ENCODE measurements around the gene RPL28. TPM values are rescaled to one million over a fixed set of nuclear protein-coding genes. Genes with fewer than 3 reads are reported as not detected.

RPL28 gene
- total and polyA plus RNA-seq, 2 of the 4 experiments (the other 2 are of a cell fraction), result 386 to 1,693 TPM

- H3K4ac ChIP-seq (ENCODE audit: low read depth, low read length), result no peak overlapping the region
- H3K18ac ChIP-seq (ENCODE audit: low read depth, low read length), result no peak overlapping the region
- H2AK5ac ChIP-seq (ENCODE audit: low read depth, low read length), result no peak overlapping the region
- no peak overlapping the region for H3K14ac ChIP-seq (replicated peaks; ENCODE audit: low read depth, low read length)
- DNase-seq, result no peak
- H3K9me1 ChIP-seq (ENCODE audit: insufficient read depth, low read length), result peaks cover 6% of the 10 kb centered on the region; the same call in 1 of the 2 replicates
- peaks cover 4 to 9% of the 10 kb centered on the region in 2 experiments; a peak in 3 of 4 replicates for H3K79me1 ChIP-seq (ENCODE audit: low read depth in 1 of 2, low read length in 2 of 2)
- H2BK15ac ChIP-seq (ENCODE audit: low read depth, low read length), result no peak overlapping the region
- peaks cover 9% of the 10 kb centered on the region for H3K4me1 ChIP-seq (ENCODE audit: control insufficient read depth, insufficient read depth, low read length)
- H2BK5ac ChIP-seq (ENCODE audit: low read depth, low read length, poor library complexity, severe bottlenecking), result no peak overlapping the region
- no peak overlapping the region for H2AFZ ChIP-seq (replicated peaks; ENCODE audit: low read length, poor library complexity)
- no peak overlapping the region for H3K4me2 ChIP-seq (ENCODE audit: low read depth, low read length)
- no peak overlapping the region for H2BK20ac ChIP-seq (ENCODE audit: low read depth, low read length)
- no peak overlapping the region for H2AK9ac ChIP-seq (replicated peaks; ENCODE audit: low read depth, low read length, poor library complexity)
- in situ Hi-C loops (cut with MboI; ENCODE audit: low sequenced_read_pairs), result no loop called here
- no TSS peak for BruUV-seq (replicated peaks)
- intact Hi-C loops (cut with micrococcal nuclease), result no loop called here
- H4K5ac ChIP-seq (ENCODE audit: low read depth, low read length), result no peak overlapping the region
- no peaks in the 10 kb centered on the region for H3K9me3 ChIP-seq (ENCODE audit: control insufficient read depth, insufficient read depth, low read length)
- H3K36me3 ChIP-seq (ENCODE audit: control insufficient read depth, insufficient read depth, low read length), result peaks cover 18% of the 10 kb centered on the region; the same call in 1 of the 2 replicates
- H4K8ac ChIP-seq (ENCODE audit: low read depth in 2 of 2, low read length in 2 of 2), result no peak overlapping the region
- POLR2A ChIA-PET (ENCODE audit: unreplicated experiment), result no interaction called here
- CTCF ChIA-PET, result no interaction called here
- H3K27ac ChIP-seq (ENCODE audit: insufficient read depth, low read length), result no peak overlapping the region
- peaks cover 6% of the 10 kb centered on the region for H4K20me1 ChIP-seq (ENCODE audit: insufficient read depth, low read length)
- H4K91ac ChIP-seq (ENCODE audit: insufficient read depth, low read depth, low read length), result no peak overlapping the region
- H3K27me3 ChIP-seq (ENCODE audit: control insufficient read depth, insufficient read depth, low read length), result no peaks in the 10 kb centered on the region; the same call in 1 of the 2 replicates
- H2BK120ac ChIP-seq (ENCODE audit: low read depth, low read length), result no peak overlapping the region
- no peak overlapping the region for H3K4me3 ChIP-seq (ENCODE audit: insufficient read depth, low read depth, low read length)
- 97% methylated on average over 18 of the region's 43 CpGs; no CpG with 5 or more reads in 1 of the 2 experiments for WGBS, 2 experiments (ENCODE audit: extremely low coverage in 2 of 2, insufficient read length in 1 of 2)
- ATAC-seq (ENCODE audit: low read depth), result no peak
- no peak overlapping the region for H3K56ac ChIP-seq (ENCODE audit: extremely low read depth, insufficient read depth, low read length)
- H3K23ac ChIP-seq (ENCODE audit: low read depth, low read length), result no peak overlapping the region
- no peak overlapping the region for H3K9ac ChIP-seq (ENCODE audit: low read depth, low read length)
- dilution Hi-C loops (cut with HindIII; ENCODE audit: low sequenced_read_pairs, unreplicated experiment), result no loop called here
- TF ChIP-seq MAZ (IDR thresholded peaks at IDR 0.05; ENCODE audit: borderline replicate concordance, low read depth, low read length) (no peak), RFX5 (IDR thresholded peaks at IDR 0.05; ENCODE audit: low read depth, low read length) (no peak), FOS (IDR thresholded peaks at IDR 0.05; ENCODE audit: low read depth, low read length) (no peak), CHD1 (IDR thresholded peaks at IDR 0.05; ENCODE audit: low read depth, low read length) (no peak), ELK1 (IDR thresholded peaks at IDR 0.05; ENCODE audit: borderline replicate concordance, low read depth, low read length) (no peak), RAD21 (IDR thresholded peaks at IDR 0.05; ENCODE audit: low read length) (no peak), USF2 (IDR thresholded peaks at IDR 0.05; ENCODE audit: low read depth, low read length) (no peak), CEBPB (IDR thresholded peaks at IDR 0.05; ENCODE audit: low read depth, low read length) (no peak), MXI1 (IDR thresholded peaks at IDR 0.05; ENCODE audit: borderline replicate concordance, low read depth, low read length) (no peak), CTCF (conservative IDR thresholded peaks at IDR 0.05; ENCODE audit: low read depth, low read length) (no peak), SMC3 (IDR thresholded peaks at IDR 0.05; ENCODE audit: low read depth, low read length) (no peak), NFE2L2 (IDR thresholded peaks at IDR 0.05; ENCODE audit: low read depth, low read length) (no peak), MAFK (IDR thresholded peaks at IDR 0.05; ENCODE audit: low read depth, low read length) (no peak), BHLHE40 (IDR thresholded peaks at IDR 0.05; ENCODE audit: low read depth, low read length) (no peak)
These were observed 39.7 kb upstream of the RPL28 start for GRCh38 chr19:55345818-55346724.

Data from IMR-90 (cell line).